Activated CD8-positive, alpha-beta T cell treated with anti-CD3 and anti-CD28 coated beads for 36 hours (primary cell): Measurements from ENCODE around the gene CCDC124. TPM values are rescaled to one million over a fixed set of nuclear protein-coding genes. Genes with fewer than 3 reads are reported as not detected.

ENCODE experiments used
- ATAC-seq: fragments of 200-7000 bp; cut with Tn5 transposase; one replicate; pipeline ENCODE4 v1.10.0; 2021; ENCODE audit warnings: mild to moderate bottlenecking, moderate library complexity
- CTCF ChIA-PET: fragments of 350-600 bp; sonication (Branson Sonifier 250); formaldehyde crosslinking; loops from one replicate; lab custom pipeline; 2021; ENCODE audit warnings: antibody characterized with exemption; lab: Charles Lee
- POLR2A ChIA-PET: fragments of 350-600 bp; sonication (Branson Sonifier 250); formaldehyde crosslinking; loops from one replicate; lab custom pipeline; 2021; ENCODE audit warnings: antibody characterized with exemption; lab: Charles Lee
- DNase-seq: peaks from one replicate; pipeline ENCODE4 v3.0.0-alpha.2; 2020
- H3K27ac Mint-ChIP-seq: one replicate; pipeline ENCODE4 v1.8.0; 2021; ENCODE audit warnings: mild to moderate bottlenecking, mixed read lengths
- H3K27me3 Mint-ChIP-seq: one replicate; pipeline ENCODE4 v1.8.0; 2021; ENCODE audit warnings: mixed read lengths
- H3K36me3 Mint-ChIP-seq: one replicate; pipeline ENCODE4 v1.8.0; 2021; ENCODE audit warnings: low read depth, mixed read lengths
- H3K4me1 Mint-ChIP-seq: one replicate; pipeline ENCODE4 v1.8.0; 2021; ENCODE audit warnings: low read depth, mixed read lengths
- H3K4me3 Mint-ChIP-seq: one replicate; pipeline ENCODE4 v1.8.0; 2021; ENCODE audit warnings: mild to moderate bottlenecking, moderate library complexity, mixed read lengths
- H3K9me3 Mint-ChIP-seq: one replicate; pipeline ENCODE4 v1.8.0; 2021; ENCODE audit warnings: mixed read lengths
- intact Hi-C: fragments of 100-400 bp; cut with micrococcal nuclease; formaldehyde crosslinking; loops from one replicate; pipeline ENCODE4 v1.10.0; 2022
- total RNA-seq, 2 experiments: library from RNA; stranded (reverse); gene quantifications; one replicate each; pipeline ENCODE4 v1.2.3, GENCODE V29; 2021
- TF ChIP-seq, protein P1 (sequence below): fragments of 200-600 bp; IDR thresholded peaks from one replicate; pipeline ENCODE4 v1.8.0; 2022; ENCODE audit warnings: antibody characterized with exemption, mild to moderate bottlenecking

CCDC124 gene
- total RNA-seq, 2 experiments from 2014 or later, result 120 to 129 TPM

DNA sequence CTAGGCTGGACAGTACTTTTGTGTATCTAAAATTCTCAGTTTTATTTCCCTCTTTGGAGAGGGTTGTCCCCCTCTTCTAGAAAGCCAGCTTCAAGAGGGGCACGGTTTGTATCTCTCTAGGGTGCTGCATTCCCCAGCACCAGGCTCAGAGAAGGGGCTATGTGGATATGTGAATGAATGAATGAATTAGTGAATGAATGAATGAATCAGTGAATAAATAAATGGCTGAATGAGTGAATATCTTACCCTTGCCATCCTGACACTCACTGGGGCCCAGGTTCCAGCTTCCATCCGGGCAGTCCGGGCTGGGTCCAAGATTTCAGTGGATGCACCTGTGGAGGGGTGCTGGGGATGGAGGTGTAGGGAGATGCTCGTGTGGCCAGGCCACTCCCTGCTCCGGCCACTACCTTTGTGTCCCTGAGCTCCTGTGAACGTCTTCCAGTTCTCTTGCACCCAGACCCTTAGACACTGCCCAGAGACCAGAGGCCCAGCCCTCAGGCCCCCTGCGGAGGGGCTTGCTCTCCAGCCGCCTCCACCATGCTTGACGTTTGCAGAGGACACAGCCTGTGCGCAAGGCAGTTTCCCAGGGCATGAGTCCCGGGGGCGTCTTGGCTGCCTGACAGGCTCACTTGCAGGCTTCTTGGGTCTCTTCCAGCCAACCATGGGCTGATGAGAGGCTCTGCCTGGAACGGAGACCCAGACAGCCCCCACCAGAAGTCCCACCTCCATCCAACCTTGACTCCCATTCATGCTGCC lies 31.3 kb downstream of the CCDC124 start:
- intact Hi-C loops, result no loop called here
- ATAC-seq, result no peak
- CTCF ChIA-PET, result no interaction called here
- peaks cover 7% of the 10 kb centered on the region for H3K4me1 Mint-ChIP-seq
- DNase-seq, result no peak
- no peaks in the 10 kb centered on the region for H3K9me3 Mint-ChIP-seq
- no peak overlapping the region for H3K4me3 Mint-ChIP-seq
- H3K36me3 Mint-ChIP-seq, result no peaks in the 10 kb centered on the region
- TF ChIP-seq, protein P1, sequence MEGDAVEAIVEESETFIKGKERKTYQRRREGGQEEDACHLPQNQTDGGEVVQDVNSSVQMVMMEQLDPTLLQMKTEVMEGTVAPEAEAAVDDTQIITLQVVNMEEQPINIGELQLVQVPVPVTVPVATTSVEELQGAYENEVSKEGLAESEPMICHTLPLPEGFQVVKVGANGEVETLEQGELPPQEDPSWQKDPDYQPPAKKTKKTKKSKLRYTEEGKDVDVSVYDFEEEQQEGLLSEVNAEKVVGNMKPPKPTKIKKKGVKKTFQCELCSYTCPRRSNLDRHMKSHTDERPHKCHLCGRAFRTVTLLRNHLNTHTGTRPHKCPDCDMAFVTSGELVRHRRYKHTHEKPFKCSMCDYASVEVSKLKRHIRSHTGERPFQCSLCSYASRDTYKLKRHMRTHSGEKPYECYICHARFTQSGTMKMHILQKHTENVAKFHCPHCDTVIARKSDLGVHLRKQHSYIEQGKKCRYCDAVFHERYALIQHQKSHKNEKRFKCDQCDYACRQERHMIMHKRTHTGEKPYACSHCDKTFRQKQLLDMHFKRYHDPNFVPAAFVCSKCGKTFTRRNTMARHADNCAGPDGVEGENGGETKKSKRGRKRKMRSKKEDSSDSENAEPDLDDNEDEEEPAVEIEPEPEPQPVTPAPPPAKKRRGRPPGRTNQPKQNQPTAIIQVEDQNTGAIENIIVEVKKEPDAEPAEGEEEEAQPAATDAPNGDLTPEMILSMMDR, result no peak
- POLR2A ChIA-PET, result interaction anchor here (0.5 kb wide), 1 partner anchor 104 kb away, joined by 3 read pairs; no protein-coding TSS in a partner anchor
- H3K27ac Mint-ChIP-seq, result no peak overlapping the region
- peaks cover 37% of the 10 kb centered on the region for H3K27me3 Mint-ChIP-seq

- Mint-ChIP-seq H3K4me1 (peaks cover 7% of the 10 kb centered on the region), H3K27me3 (peaks cover 37% of the 10 kb centered on the region), H3K36me3 (no peaks in the 10 kb centered on the region), H3K27ac (no peak overlapping the region), H3K9me3 (no peaks in the 10 kb centered on the region), H3K4me3 (no peak overlapping the region)
- intact Hi-C loops, result no loop called here
- ChIA-PET CTCF (interaction anchor here (1.0 to 2.0 kb wide), 2 partner anchors 27 to 33 kb away, joined by 3 to 6 read pairs; partner anchors contain the start of gene CCDC124), POLR2A (interaction anchor here (0.7 kb wide), 1 partner anchor 337 kb away, joined by 3 read pairs; no protein-coding TSS in a partner anchor)
- TF ChIP-seq, protein P1, result no peak
- DNase-seq, result peak; percentile 27
- peak; percentile 55 for ATAC-seq
Measured at GRCh38 chr19:17965370-17966128, 32.7 kb downstream of the CCDC124 start.

DNA sequence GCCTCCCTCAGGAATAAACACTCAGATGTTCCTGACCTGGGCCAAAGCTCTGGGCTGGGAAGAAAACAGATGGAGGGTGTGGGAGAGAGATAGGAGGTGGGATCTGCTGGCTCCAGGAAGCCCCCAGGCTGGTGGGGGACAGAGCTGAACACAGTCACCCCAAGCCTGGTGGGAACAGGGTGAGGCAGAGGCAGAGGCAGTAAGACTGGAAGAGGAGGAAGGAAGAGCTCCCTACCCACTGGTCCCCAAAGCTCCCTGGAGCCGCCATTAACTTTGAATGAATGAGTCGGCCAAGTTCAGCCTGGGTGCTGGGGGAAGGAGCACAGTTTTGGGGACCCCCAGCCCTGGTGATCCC lies 33.3 kb downstream of the CCDC124 start:
- DNase-seq (no peak), ATAC-seq (no peak)
- no peaks in the 10 kb centered on the region for H3K9me3 Mint-ChIP-seq
- intact Hi-C loops, result no loop called here
- no peaks in the 10 kb centered on the region for H3K36me3 Mint-ChIP-seq
- no peak overlapping the region for H3K27ac Mint-ChIP-seq
- ChIA-PET POLR2A (interaction anchor here (1.6 kb wide), 1 partner anchor 14 kb away, joined by 5 read pairs; no protein-coding TSS in a partner anchor), CTCF (interaction anchor here (1.0 to 2.0 kb wide), 2 partner anchors 28 to 33 kb away, joined by 3 to 6 read pairs; partner anchors contain the start of gene CCDC124)
- peaks cover 37% of the 10 kb centered on the region for H3K27me3 Mint-ChIP-seq
- H3K4me1 Mint-ChIP-seq, result peaks cover 7% of the 10 kb centered on the region
- no peak overlapping the region for H3K4me3 Mint-ChIP-seq
- TF ChIP-seq, protein P1, result no peak

DNA sequence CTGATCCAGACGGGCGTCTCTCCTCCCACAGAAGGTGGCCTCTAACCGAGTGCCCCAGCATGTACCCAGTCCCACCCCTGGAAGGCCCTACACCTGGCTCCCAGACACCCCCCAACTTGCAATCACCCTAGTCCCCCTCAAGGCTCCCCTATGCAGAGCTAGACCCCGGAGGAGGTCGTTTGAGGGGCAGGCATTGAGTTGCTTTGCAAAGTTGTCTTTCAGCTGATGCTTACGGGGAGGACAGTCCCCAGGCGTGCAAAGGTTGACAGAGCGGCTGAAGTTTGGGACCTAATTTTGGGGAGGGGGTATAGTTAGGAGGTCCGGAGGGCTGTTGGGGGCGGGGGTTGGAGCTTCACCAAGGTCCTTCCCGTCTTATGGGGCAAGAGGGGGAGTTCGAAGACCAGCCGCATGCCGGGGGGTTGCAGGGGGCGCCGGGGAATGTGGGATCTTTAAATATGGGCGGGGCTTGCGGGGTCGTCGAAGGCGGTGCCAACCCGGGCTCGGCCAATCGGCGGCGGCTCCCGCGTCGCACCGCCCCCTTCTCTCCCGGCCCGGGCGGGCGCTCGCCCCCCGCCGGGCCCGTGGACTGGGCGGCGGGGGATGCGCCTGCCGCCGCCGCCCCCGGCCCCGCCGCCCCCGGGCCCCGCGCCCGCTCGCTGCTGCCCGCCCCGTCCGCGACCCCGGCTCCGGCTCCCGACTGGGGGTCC lies 33.9 kb downstream of the CCDC124 start, which contains the start of gene KCNN1:
Gene KCNN1 (plus strand): TSS at position 558 of the 707 bp plus-strand sequence. CDS start 6,782 bp downstream, outside the sequence.
- no peak within 1 kb of the TSS for H3K27ac Mint-ChIP-seq
- ChIA-PET CTCF (interaction anchor here (1.0 to 2.0 kb wide), 2 partner anchors 29 to 34 kb away, joined by 3 to 6 read pairs; partner anchors contain the start of gene CCDC124), POLR2A (interaction anchor here (1.6 kb wide), 1 partner anchor 14 kb away, joined by 5 read pairs; no protein-coding TSS in a partner anchor)
- intact Hi-C loops, result no loop called here
- peaks cover 37% of the 10 kb centered on the region for H3K27me3 Mint-ChIP-seq
- no peaks in the 10 kb centered on the region for H3K9me3 Mint-ChIP-seq
- TF ChIP-seq, protein P1, result no peak
- no peak within 1 kb of the TSS for H3K4me3 Mint-ChIP-seq
- ATAC-seq (peak; percentile 35), DNase-seq (no peak)
- no peaks in the 10 kb centered on the region for H3K36me3 Mint-ChIP-seq
- H3K4me1 Mint-ChIP-seq, result peaks cover 7% of the 10 kb centered on the region
